OCI-LY7 (cell line): ENCODE data around the gene CRABP2.

Experiments
- EZH2phosphoT487 ChIP-seq: fragments of 200-600 bp; sonication (generic); IDR thresholded peaks from 2 replicates; pipeline ENCODE4 v1.6.1; 2018; ENCODE audit warnings: low read depth, borderline replicate concordance, mild to moderate bottlenecking, mixed run types, antibody characterized with exemption, low read length, moderate library complexity, mixed read lengths
- TF ChIP-seq, protein P1 (sequence below): fragments of 200-600 bp; sonication (generic); conservative IDR thresholded peaks from 2 replicates; pipeline ENCODE4 v1.5.1; 2014; ENCODE audit warnings: mild to moderate bottlenecking, antibody characterized with exemption, low read length, moderate library complexity, mixed read lengths

DNA sequence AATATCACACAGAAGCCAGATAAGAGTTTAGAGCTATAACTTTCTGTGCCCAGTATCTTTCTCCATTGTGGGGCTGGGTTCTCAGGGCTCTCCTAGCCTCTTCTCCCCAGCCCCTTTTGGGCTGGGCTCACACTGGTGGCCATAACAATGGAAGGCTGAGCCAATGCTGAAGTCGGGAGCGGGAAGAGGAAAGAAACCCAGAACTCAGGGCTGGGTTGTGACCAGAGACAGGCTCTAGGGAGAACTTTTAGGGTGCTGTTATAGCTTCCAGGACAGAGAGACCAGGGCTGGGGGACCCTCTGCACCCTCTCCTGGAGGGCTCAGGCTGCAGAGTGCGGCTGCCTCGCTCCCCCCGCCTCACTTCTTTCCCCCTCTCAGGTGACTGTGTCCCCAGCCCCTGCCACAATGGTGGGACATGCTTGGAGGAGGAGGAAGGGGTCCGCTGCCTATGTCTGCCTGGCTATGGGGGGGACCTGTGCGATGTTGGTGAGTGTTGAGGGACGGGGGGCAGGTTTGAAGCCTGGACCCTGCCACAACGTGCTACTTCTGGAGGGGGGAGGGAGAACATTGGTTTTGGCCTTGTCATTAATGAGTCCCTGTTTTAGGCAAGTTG is 49.4 kb downstream of the CRABP2 start:
- TF ChIP-seq, protein P1, sequence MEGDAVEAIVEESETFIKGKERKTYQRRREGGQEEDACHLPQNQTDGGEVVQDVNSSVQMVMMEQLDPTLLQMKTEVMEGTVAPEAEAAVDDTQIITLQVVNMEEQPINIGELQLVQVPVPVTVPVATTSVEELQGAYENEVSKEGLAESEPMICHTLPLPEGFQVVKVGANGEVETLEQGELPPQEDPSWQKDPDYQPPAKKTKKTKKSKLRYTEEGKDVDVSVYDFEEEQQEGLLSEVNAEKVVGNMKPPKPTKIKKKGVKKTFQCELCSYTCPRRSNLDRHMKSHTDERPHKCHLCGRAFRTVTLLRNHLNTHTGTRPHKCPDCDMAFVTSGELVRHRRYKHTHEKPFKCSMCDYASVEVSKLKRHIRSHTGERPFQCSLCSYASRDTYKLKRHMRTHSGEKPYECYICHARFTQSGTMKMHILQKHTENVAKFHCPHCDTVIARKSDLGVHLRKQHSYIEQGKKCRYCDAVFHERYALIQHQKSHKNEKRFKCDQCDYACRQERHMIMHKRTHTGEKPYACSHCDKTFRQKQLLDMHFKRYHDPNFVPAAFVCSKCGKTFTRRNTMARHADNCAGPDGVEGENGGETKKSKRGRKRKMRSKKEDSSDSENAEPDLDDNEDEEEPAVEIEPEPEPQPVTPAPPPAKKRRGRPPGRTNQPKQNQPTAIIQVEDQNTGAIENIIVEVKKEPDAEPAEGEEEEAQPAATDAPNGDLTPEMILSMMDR = no peak
- no peak for TF ChIP-seq EZH2phosphoT487
